IMR-90 (cell line): ENCODE measurements around the gene STMN3. TPM values are rescaled to one million over a fixed set of nuclear protein-coding genes. Genes with fewer than 3 reads are reported as not detected.
A peak's percentile ranks its signal among the peaks of the same experiment; 100 is the strongest.

Experiments used
- ATAC-seq: fragments of 200-7000 bp; cut with Tn5 transposase; 2 replicates; pipeline ENCODE4 v1.9.1; 2020; ENCODE audit warnings: low read depth, mild to moderate bottlenecking, moderate library complexity
- BruUV-seq: library from RNA; stranded (reverse); fragments of 400-500 nt; replicated peaks from 2 replicates; lab custom pipeline; 2021; lab: Mats Ljungman, UMichigan
- CTCF ChIA-PET: fragments of 300-600 bp; formaldehyde crosslinking; extraction: SDS; loops from one replicate; lab custom pipeline; 2021; ENCODE audit warnings: antibody characterized with exemption; lab: Yijun Ruan, JAX
- POLR2A ChIA-PET: fragments of 300-600 bp; sonication (Branson Sonifier 250); formaldehyde crosslinking; loops from one replicate; lab custom pipeline; 2022; ENCODE audit warnings: antibody characterized with exemption; ENCODE audit not compliant: unreplicated experiment; lab: Charles Lee
- DNase-seq: peaks from one replicate; pipeline ENCODE4 v3.0.0; 2013
- H2AFZ ChIP-seq: replicated peaks from 2 replicates; pipeline ENCODE3; 2013; ENCODE audit warnings: low read length, mild to moderate bottlenecking; ENCODE audit not compliant: poor library complexity
- H2AK5ac ChIP-seq: 2 replicates; pipeline ENCODE4 v1.6.1; 2013; ENCODE audit warnings: low read depth, low read length, inconsistent platforms
- H2AK9ac ChIP-seq: replicated peaks from 2 replicates; pipeline ENCODE3; 2013; ENCODE audit warnings: mild to moderate bottlenecking, low read depth, low read length, moderate library complexity; ENCODE audit not compliant: poor library complexity
- H2BK120ac ChIP-seq: 2 replicates; pipeline ENCODE4 v1.6.1; 2013; ENCODE audit warnings: low read depth, low read length, inconsistent platforms
- H2BK15ac ChIP-seq: 3 replicates; pipeline ENCODE4 v1.6.1; 2013; ENCODE audit warnings: low read depth, low read length, inconsistent platforms
- H2BK20ac ChIP-seq: 2 replicates; pipeline ENCODE4 v1.6.1; 2013; ENCODE audit warnings: low read depth, mild to moderate bottlenecking, inconsistent platforms, low read length, moderate library complexity
- H2BK5ac ChIP-seq: 2 replicates; pipeline ENCODE4 v1.6.1; 2013; ENCODE audit warnings: mild to moderate bottlenecking, low read depth, low read length, inconsistent platforms; ENCODE audit not compliant: poor library complexity, severe bottlenecking
- H3K14ac ChIP-seq: replicated peaks from 2 replicates; pipeline ENCODE4 v1.6.1; 2013; ENCODE audit warnings: low read depth, low read length, inconsistent platforms
- H3K18ac ChIP-seq: 2 replicates; pipeline ENCODE4 v1.6.1; 2013; ENCODE audit warnings: low read depth, low read length, control low read depth
- H3K23ac ChIP-seq: 2 replicates; pipeline ENCODE4 v1.6.1; 2013; ENCODE audit warnings: low read depth, low read length, inconsistent platforms
- H3K27ac ChIP-seq: 2 replicates; pipeline ENCODE4 v1.5.1; 2013; ENCODE audit warnings: mild to moderate bottlenecking, control low read depth, low read length; ENCODE audit not compliant: insufficient read depth
- H3K27me3 ChIP-seq: 2 replicates; pipeline ENCODE4 v1.6.1; 2013; ENCODE audit warnings: low read length; ENCODE audit not compliant: control insufficient read depth, insufficient read depth
- H3K36me3 ChIP-seq: 2 replicates; pipeline ENCODE4 v1.6.1; 2013; ENCODE audit warnings: low read length, mixed read lengths; ENCODE audit not compliant: control insufficient read depth, insufficient read depth
- H3K4ac ChIP-seq: 2 replicates; pipeline ENCODE4 v1.6.1; 2013; ENCODE audit warnings: low read depth, low read length, inconsistent platforms
- H3K4me1 ChIP-seq: 2 replicates; pipeline ENCODE4 v1.6.1; 2013; ENCODE audit warnings: low read length, mixed read lengths; ENCODE audit not compliant: control insufficient read depth, insufficient read depth
- H3K4me2 ChIP-seq: 2 replicates; pipeline ENCODE4 v1.6.1; 2013; ENCODE audit warnings: low read depth, mild to moderate bottlenecking, control low read depth, low read length, moderate library complexity
- H3K4me3 ChIP-seq: 2 replicates; pipeline ENCODE4 v1.5.1; 2013; ENCODE audit warnings: low read depth, mild to moderate bottlenecking, control low read depth, low read length, moderate library complexity; ENCODE audit not compliant: insufficient read depth
- H3K56ac ChIP-seq: 2 replicates; pipeline ENCODE4 v1.6.1; 2013; ENCODE audit warnings: low read length, inconsistent platforms; ENCODE audit not compliant: insufficient read depth; ENCODE audit errors: extremely low read depth
- H3K79me1 ChIP-seq, 2 experiments: 2 replicates each; pipeline ENCODE4 v1.6.1; 2013; ENCODE audit warnings: low read length in 2 of 2, inconsistent platforms in 1 of 2, low read depth in 1 of 2
- H3K9ac ChIP-seq: 2 replicates; pipeline ENCODE4 v1.6.1; 2013; ENCODE audit warnings: low read depth, low read length, control low read depth
- H3K9me1 ChIP-seq: 2 replicates; pipeline ENCODE4 v1.6.1; 2013; ENCODE audit warnings: low read length, inconsistent platforms; ENCODE audit not compliant: insufficient read depth
- H3K9me3 ChIP-seq: 2 replicates; pipeline ENCODE4 v1.6.1; 2013; ENCODE audit warnings: low read length; ENCODE audit not compliant: control insufficient read depth, insufficient read depth
- H4K20me1 ChIP-seq: 2 replicates; pipeline ENCODE4 v1.6.1; 2013; ENCODE audit warnings: low read length, inconsistent platforms; ENCODE audit not compliant: insufficient read depth
- H4K5ac ChIP-seq: 2 replicates; pipeline ENCODE4 v1.6.1; 2013; ENCODE audit warnings: mild to moderate bottlenecking, low read depth, low read length, control low read depth
- H4K8ac ChIP-seq, 2 experiments: 2 replicates each; pipeline ENCODE4 v1.6.1; 2013; ENCODE audit warnings: low read depth in 2 of 2, low read length in 2 of 2, control low read depth in 1 of 2, inconsistent platforms in 1 of 2
- H4K91ac ChIP-seq: 2 replicates; pipeline ENCODE4 v1.6.1; 2013; ENCODE audit warnings: low read depth, low read length, inconsistent platforms; ENCODE audit not compliant: insufficient read depth
- CTCF ChIP-seq: conservative IDR thresholded peaks from 2 replicates; pipeline ENCODE4 v1.5.1; 2012; ENCODE audit warnings: mild to moderate bottlenecking, low read depth, low read length, improper control_type of control experiment
- WGBS, 2 experiments: methylation state at CpG; one replicate each; pipeline versions ENCODE4 v1.1.5 to v1.1.7; 2013; ENCODE audit warnings: missing lambda C conversion rate in 2 of 2; ENCODE audit not compliant: insufficient read length in 1 of 2; ENCODE audit errors: extremely low coverage in 2 of 2; 5-methylcytosine and 5-hydroxymethylcytosine counted together
- dilution Hi-C: fragments of 300-500 bp; cut with HindIII; formaldehyde crosslinking; loops from one replicate; pipeline ENCODE4 v1.14.3; 2018; ENCODE audit warnings: low sequenced_read_pairs; ENCODE audit not compliant: unreplicated experiment
- in situ Hi-C: fragments of 300-500 bp; cut with MboI; formaldehyde crosslinking; loops from 3 replicates; pipeline ENCODE4 v1.14.3; 2019; ENCODE audit warnings: low sequenced_read_pairs, inconsistent platforms, mixed read lengths
- intact Hi-C: fragments of 100-400 bp; cut with micrococcal nuclease; formaldehyde crosslinking; loops from 2 replicates; pipeline ENCODE4 v1.10.0; 2022
- polyA plus RNA-seq, 3 experiments: library from polyadenylated mRNA; depleted of rRNA; stranded (reverse); fragments of >200 nt; gene quantifications; 2 replicates each; pipeline ENCODE4 v1.2.3, GENCODE V29; 2012; ENCODE audit warnings: low replicate concordance in 1 of 3
- total RNA-seq: library from RNA; depleted of rRNA; stranded (reverse); fragments of >200 nt; gene quantifications from 2 replicates; pipeline ENCODE4 v1.2.3, GENCODE V29; 2012
- TF ChIP-seq, protein P1 (sequence below): fragments of 150-350 bp; IDR thresholded peaks from 2 replicates; pipeline ENCODE4 v1.6.1; 2017; ENCODE audit warnings: mild to moderate bottlenecking, antibody characterized with exemption, low read length, low read depth

The STMN3 gene
- total and polyA plus RNA-seq, 2 of the 4 experiments (the other 2 are of a cell fraction): 20.3 to 62.3 TPM

DNA sequence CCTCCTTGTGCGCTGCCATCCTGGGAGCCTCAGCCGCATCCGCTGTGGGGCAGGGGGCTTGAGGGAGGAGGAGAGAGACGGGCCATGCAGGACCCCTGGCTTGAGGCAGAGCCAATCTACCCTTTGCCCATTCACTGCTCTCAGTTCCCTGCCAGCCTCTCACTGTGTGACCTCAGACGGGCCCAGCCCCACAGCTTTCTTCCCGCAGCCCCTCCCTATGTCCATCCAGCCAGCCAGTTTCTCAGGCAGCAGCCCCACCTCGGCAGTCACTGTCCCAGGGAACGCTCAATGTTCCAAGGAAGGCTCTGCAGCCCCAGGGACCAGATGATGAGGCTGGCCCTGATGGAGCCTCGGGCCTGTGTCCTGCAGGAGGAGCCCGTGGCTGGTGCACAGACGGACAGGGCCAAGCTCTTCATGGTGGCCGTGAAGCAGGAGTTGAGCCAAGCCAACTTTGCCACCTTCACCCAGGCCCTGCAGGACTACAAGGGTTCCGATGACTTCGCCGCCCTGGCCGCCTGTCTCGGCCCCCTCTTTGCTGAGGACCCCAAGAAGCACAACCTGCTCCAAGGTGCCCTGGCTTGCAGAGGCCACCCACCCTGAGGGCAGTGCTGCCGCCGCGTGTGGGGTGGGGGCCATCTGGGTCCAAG lies 39.3 kb upstream of the STMN3 start:
- dilution Hi-C loops (no loop called here), intact Hi-C loops (no loop called here), in situ Hi-C loops (no loop called here)
- no peak overlapping the region for H3K23ac ChIP-seq
- no peak overlapping the region for H3K4ac ChIP-seq
- no peak overlapping the region for H4K5ac ChIP-seq
- no peaks in the 10 kb centered on the region for H4K20me1 ChIP-seq
- H3K9ac ChIP-seq: no peak overlapping the region
- peaks cover 9% of the 10 kb centered on the region; the same call in 1 of the 2 replicates for H3K36me3 ChIP-seq
- H3K27ac ChIP-seq: no peak overlapping the region
- H2AK9ac ChIP-seq: peak overlapping the region; percentile 68
- no peak overlapping the region for H3K4me2 ChIP-seq
- no peak overlapping the region for H3K56ac ChIP-seq
- no peaks in the 10 kb centered on the region for H3K9me1 ChIP-seq
- no peak overlapping the region for H2AK5ac ChIP-seq
- no peak overlapping the region for H4K8ac ChIP-seq
- no peak overlapping the region for H3K18ac ChIP-seq
- no TSS peak for BruUV-seq
- 72% methylated on average over 10 of the region's 20 CpGs; no CpG with 5 or more reads in 1 of the 2 experiments for WGBS, 2 experiments
- H3K14ac ChIP-seq: no peak overlapping the region
- no peak overlapping the region for H2AFZ ChIP-seq
- ChIA-PET POLR2A (no interaction called here), CTCF (no interaction called here)
- no peak overlapping the region for H2BK15ac ChIP-seq
- no peak overlapping the region for H4K91ac ChIP-seq
- H2BK20ac ChIP-seq: no peak overlapping the region
- H2BK120ac ChIP-seq: no peak overlapping the region
- DNase-seq (no peak), ATAC-seq (peak; percentile 16; the same call in 1 of the 2 replicates)
- no peak for TF ChIP-seq CTCF
- TF ChIP-seq, protein P1, sequence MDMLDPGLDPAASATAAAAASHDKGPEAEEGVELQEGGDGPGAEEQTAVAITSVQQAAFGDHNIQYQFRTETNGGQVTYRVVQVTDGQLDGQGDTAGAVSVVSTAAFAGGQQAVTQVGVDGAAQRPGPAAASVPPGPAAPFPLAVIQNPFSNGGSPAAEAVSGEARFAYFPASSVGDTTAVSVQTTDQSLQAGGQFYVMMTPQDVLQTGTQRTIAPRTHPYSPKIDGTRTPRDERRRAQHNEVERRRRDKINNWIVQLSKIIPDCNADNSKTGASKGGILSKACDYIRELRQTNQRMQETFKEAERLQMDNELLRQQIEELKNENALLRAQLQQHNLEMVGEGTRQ: no peak
- 0 out of 2 replicates have a peak, but pooled peaks cover 4% of the 10 kb centered on the region for H3K4me1 ChIP-seq
- H3K9me3 ChIP-seq: no peaks in the 10 kb centered on the region
- H3K79me1 ChIP-seq: peaks cover 4 to 20% of the 10 kb centered on the region in 2 experiments; a peak in 3 of 4 replicates
- H2BK5ac ChIP-seq: no peak overlapping the region
- no peak overlapping the region for H3K4me3 ChIP-seq
- H3K27me3 ChIP-seq: no peaks in the 10 kb centered on the region
